ENCODE results near the gene THSD4. TPM values are rescaled to one million over a fixed set of nuclear protein-coding genes. Genes with fewer than 3 reads are reported as not detected.

THSD4 gene
- total and polyA plus RNA-seq, 7 donors, result 0.21 to 3.1 (median 1.8) TPM

GRCh38 chr15:71706461-71707229 lies 591.4 kb downstream of the THSD4 start:
- no peak for TF ChIP-seq CTCF (IDR thresholded peaks at IDR 0.05)
- ATAC-seq (no peak), DNase-seq (no peak)
- H3K4me3 ChIP-seq, result no peak overlapping the region
- no peaks in the 10 kb centered on the region for H3K9me3 ChIP-seq
- 59 to 68% (median 59%) methylated on average over 9 of the region's 9 CpGs for WGBS, 3 donors
- H3K4me1 ChIP-seq, result no peaks in the 10 kb centered on the region
- intact Hi-C loops (cut with DNase I), result no loop called here
- H3K36me3 ChIP-seq (ENCODE audit: insufficient read depth in 1 of 2, low read depth in 1 of 2), result no peaks in the 10 kb centered on the region
- peak overlapping the region; percentile 10 for H3K27ac ChIP-seq
- H3K27me3 ChIP-seq (ENCODE audit: insufficient read depth in 3 of 3, low read length in 2 of 3), result no peaks in the 10 kb centered on the region

GRCh38 chr15:71707230-71708050 lies 592.2 kb downstream of the THSD4 start:
- Histone ChIP-seq H3K4me1 (no peaks in the 10 kb centered on the region), H3K9me3 (no peaks in the 10 kb centered on the region), H3K27me3 (ENCODE audit: insufficient read depth in 3 of 3, low read length in 2 of 3) (no peaks in the 10 kb centered on the region), H3K27ac (peak overlapping the region; percentile 10), H3K36me3 (ENCODE audit: insufficient read depth in 1 of 2, low read depth in 1 of 2) (no peaks in the 10 kb centered on the region), H3K4me3 (no peak overlapping the region)
- no peak for ATAC-seq
- DNase-seq, result no peak
- TF ChIP-seq CTCF (IDR thresholded peaks at IDR 0.05), result no peak
- WGBS, 3 donors, result 37 to 52% (median 41%) methylated on average over 5 of the region's 5 CpGs
- intact Hi-C loops (cut with DNase I), result no loop called here

GRCh38 chr15:71708051-71708429 lies 592.8 kb downstream of the THSD4 start:
- no peak for DNase-seq
- Histone ChIP-seq H3K36me3 (ENCODE audit: insufficient read depth in 1 of 2, low read depth in 1 of 2) (no peaks in the 10 kb centered on the region), H3K27me3 (ENCODE audit: insufficient read depth in 3 of 3, low read length in 2 of 3) (no peaks in the 10 kb centered on the region), H3K9me3 (no peaks in the 10 kb centered on the region), H3K4me3 (no peak overlapping the region), H3K4me1 (no peaks in the 10 kb centered on the region), H3K27ac (no peak overlapping the region)
- intact Hi-C loops (cut with DNase I), result no loop called here
- ATAC-seq, result no peak
- no peak for TF ChIP-seq CTCF (IDR thresholded peaks at IDR 0.05)
- WGBS, 3 donors, result 47 to 62% (median 56%) methylated on average over 4 of the region's 4 CpGs

- TF ChIP-seq CTCF (IDR thresholded peaks at IDR 0.05), result no peak
- DNase-seq (no peak), ATAC-seq (no peak)
- WGBS, 3 donors, result 57 to 66% (median 61%) methylated on average over 11 of the region's 11 CpGs
- no peaks in the 10 kb centered on the region for H3K4me1 ChIP-seq
- intact Hi-C loops (cut with DNase I), result no loop called here
- H3K9me3 ChIP-seq, result no peaks in the 10 kb centered on the region
- H3K27me3 ChIP-seq (ENCODE audit: insufficient read depth in 3 of 3, low read length in 2 of 3), result no peaks in the 10 kb centered on the region
- H3K4me3 ChIP-seq, result no peak overlapping the region
- no peak overlapping the region for H3K27ac ChIP-seq
- H3K36me3 ChIP-seq (ENCODE audit: insufficient read depth in 1 of 2, low read depth in 1 of 2), result no peaks in the 10 kb centered on the region
Measured at GRCh38 chr15:71708741-71709140, 593.5 kb downstream of the THSD4 start.
